Neural cell (in vitro differentiated cells): ENCODE results near the gene LDAH.

Experiments used
- CTCF ChIP-seq: fragments of 450-650 bp; IDR thresholded peaks from 2 replicates; pipeline ENCODE4 v1.5.1; 2014; ENCODE audit warnings: antibody characterized with exemption, mild to moderate bottlenecking, moderate library complexity; ENCODE audit not compliant: poor library complexity, severe bottlenecking
- REST ChIP-seq: IDR thresholded peaks from 2 replicates; pipeline ENCODE4 v1.6.1; 2012; ENCODE audit warnings: borderline replicate concordance

GRCh38 chr2:20651731-20652099, 171.2 kb downstream of the LDAH start:
- no peak for TF ChIP-seq CTCF
- TF ChIP-seq REST, result no peak
